Suprapubic skin (tissue), 4 donors: ENCODE results near the gene TRIP12. TPM values are rescaled to one million over a fixed set of nuclear protein-coding genes. Genes with fewer than 3 reads are reported as not detected.

ENCODE experiments used
- DNase-seq, 2 donors: peaks; one replicate each; pipeline ENCODE4 v3.0.0-alpha.2; 2019; ENCODE audit warnings: low spot score in 2 of 2
- H3K27ac ChIP-seq: fragments of 200-600 bp; sonication (generic); one replicate; pipeline ENCODE4 v1.5.1; 2019
- H3K27me3 ChIP-seq: fragments of 200-600 bp; sonication (generic); one replicate; pipeline ENCODE4 v1.5.1; 2019
- H3K36me3 ChIP-seq: fragments of 200-600 bp; sonication (generic); one replicate; pipeline ENCODE4 v1.5.1; 2019
- H3K4me1 ChIP-seq: fragments of 200-600 bp; sonication (generic); one replicate; pipeline ENCODE4 v1.5.1; 2019
- H3K4me3 ChIP-seq: fragments of 200-600 bp; sonication (generic); one replicate; pipeline ENCODE4 v1.5.1; 2019; ENCODE audit warnings: mild to moderate bottlenecking
- H3K9me3 ChIP-seq: fragments of 200-600 bp; sonication (generic); one replicate; pipeline ENCODE4 v1.5.1; 2019
- CTCF ChIP-seq, 2 donors: fragments of 200-600 bp in 1 of 2; fragments of 450-650 bp in 1 of 2; sonication (generic) in 1 of 2; IDR thresholded peaks; one replicate each; pipeline ENCODE4 v1.5.1; 2016 to 2019; ENCODE audit warnings: antibody characterized with exemption in 2 of 2, mild to moderate bottlenecking in 1 of 2, moderate library complexity in 1 of 2
- EP300 ChIP-seq: sonication (generic); formaldehyde crosslinking; IDR thresholded peaks from one replicate; pipeline ENCODE4 v1.6.1; 2017; ENCODE audit warnings: antibody characterized with exemption
- POLR2A ChIP-seq, 2 donors: fragments of 450-650 bp; IDR thresholded peaks; one replicate each; pipeline ENCODE4 v1.6.1; 2017; ENCODE audit warnings: antibody characterized with exemption in 2 of 2, mild to moderate bottlenecking in 2 of 2, moderate library complexity in 2 of 2
- POLR2AphosphoS5 ChIP-seq, 3 donors: sonication (generic); formaldehyde crosslinking; IDR thresholded peaks; one replicate each; pipeline ENCODE4 v1.6.1; 2017; ENCODE audit warnings: antibody characterized with exemption in 3 of 3
- WGBS: methylation state at CpG from one replicate; pipeline ENCODE4 v1.1.5; 2018; 5-methylcytosine and 5-hydroxymethylcytosine counted together
- total RNA-seq, 4 donors: library from RNA; depleted of rRNA; stranded (reverse); fragments of >200 nt; gene quantifications; one replicate each; pipeline ENCODE4 v1.1.0, GENCODE V29; 2016

The TRIP12 gene
- total RNA-seq, 4 donors from 2014 or later: 124 to 227 (median 143) TPM

GRCh38 chr2:229805559-229805958, 116.2 kb downstream of the TRIP12 start:
- 87% methylated on average over 6 of the region's 6 CpGs for WGBS
- TF ChIP-seq CTCF (IDR thresholded peaks at IDR 0.05) (no peak), EP300 (no peak), POLR2A (IDR thresholded peaks at IDR 0.05) (no peak), POLR2AphosphoS5 (IDR thresholded peaks at IDR 0.05) (no peak)

GRCh38 chr2:229802785-229803184, 119.0 kb downstream of the TRIP12 start:
- no peaks in the 10 kb centered on the region for H3K27me3 ChIP-seq
- no peak for DNase-seq
- H3K36me3 ChIP-seq: peaks cover 72% of the 10 kb centered on the region
- TF ChIP-seq POLR2AphosphoS5 (IDR thresholded peaks at IDR 0.05) (no peak), POLR2A (IDR thresholded peaks at IDR 0.05) (no peak), CTCF (IDR thresholded peaks at IDR 0.05) (no peak), EP300 (no peak)
- H3K27ac ChIP-seq: no peak overlapping the region
- peaks cover 6% of the 10 kb centered on the region for H3K4me1 ChIP-seq
- no peaks in the 10 kb centered on the region for H3K9me3 ChIP-seq
- no peak overlapping the region for H3K4me3 ChIP-seq
- 72% methylated on average over 5 of the region's 5 CpGs for WGBS

More at GRCh38 chr2:229805559-229805958, 116.2 kb downstream of the TRIP12 start:
- no peaks in the 10 kb centered on the region for H3K27me3 ChIP-seq
- H3K27ac ChIP-seq: no peak overlapping the region
- peaks cover 6% of the 10 kb centered on the region for H3K4me1 ChIP-seq
- H3K9me3 ChIP-seq: no peaks in the 10 kb centered on the region
- H3K4me3 ChIP-seq: no peak overlapping the region
- no peak for DNase-seq
- H3K36me3 ChIP-seq: peaks cover 81% of the 10 kb centered on the region

GRCh38 chr2:229800997-229801754, 120.6 kb downstream of the TRIP12 start:
- Histone ChIP-seq H3K4me3 (no peak overlapping the region), H3K27me3 (no peaks in the 10 kb centered on the region), H3K9me3 (no peaks in the 10 kb centered on the region), H3K36me3 (peaks cover 75% of the 10 kb centered on the region), H3K4me1 (peaks cover 6% of the 10 kb centered on the region), H3K27ac (no peak overlapping the region)
- TF ChIP-seq POLR2A (IDR thresholded peaks at IDR 0.05) (no peak), CTCF (IDR thresholded peaks at IDR 0.05) (peak; percentile 12 to 65), POLR2AphosphoS5 (IDR thresholded peaks at IDR 0.05) (no peak), EP300 (no peak)
- DNase-seq: peak in 1 of 2 donors; percentile 64

GRCh38 chr2:229798446-229799155, 123.2 kb downstream of the TRIP12 start:
- no peak for TF ChIP-seq EP300
- TF ChIP-seq CTCF (IDR thresholded peaks at IDR 0.05): no peak
- no peak for TF ChIP-seq POLR2A (IDR thresholded peaks at IDR 0.05)
- no peak for TF ChIP-seq POLR2AphosphoS5 (IDR thresholded peaks at IDR 0.05)
- Histone ChIP-seq H3K27ac (no peak overlapping the region), H3K27me3 (no peaks in the 10 kb centered on the region), H3K9me3 (no peaks in the 10 kb centered on the region), H3K4me3 (no peak overlapping the region), H3K36me3 (peaks cover 76% of the 10 kb centered on the region), H3K4me1 (peaks cover 6% of the 10 kb centered on the region)
- 73% methylated on average over 5 of the region's 5 CpGs for WGBS
- no peak for DNase-seq

GRCh38 chr2:229795058-229795457, 126.8 kb downstream of the TRIP12 start:
- Histone ChIP-seq H3K9me3 (no peaks in the 10 kb centered on the region), H3K4me1 (no peaks in the 10 kb centered on the region), H3K4me3 (no peak overlapping the region), H3K36me3 (peaks cover 95% of the 10 kb centered on the region), H3K27ac (no peak overlapping the region), H3K27me3 (no peaks in the 10 kb centered on the region)
- no peak for TF ChIP-seq CTCF (IDR thresholded peaks at IDR 0.05)
- no peak for TF ChIP-seq POLR2AphosphoS5 (IDR thresholded peaks at IDR 0.05)
- TF ChIP-seq POLR2A (IDR thresholded peaks at IDR 0.05): no peak
- no peak for TF ChIP-seq EP300
- DNase-seq: no peak
